Right lobe of liver (tissue), 6 donors: ENCODE measurements around the gene MROH9. TPM values are rescaled to one million over a fixed set of nuclear protein-coding genes. Genes with fewer than 3 reads are reported as not detected.

ENCODE experiments used
- ATAC-seq, 4 donors: fragments of 200-7000 bp; cut with Tn5 transposase; one replicate each; pipeline ENCODE4 v1.9.1; 2020; ENCODE audit warnings: mild to moderate bottlenecking in 4 of 4, moderate library complexity in 4 of 4
- DNase-seq, 3 donors: peaks; one replicate each; pipeline ENCODE4 v3.0.0-alpha.2; 2020
- H3K27ac ChIP-seq, 3 donors: fragments of 200-600 bp; one replicate each; pipeline ENCODE4 v1.8.0; 2022
- H3K27me3 ChIP-seq, 2 donors: fragments of 200-600 bp; one replicate each; pipeline ENCODE4 v1.8.0; 2022
- H3K36me3 ChIP-seq, 4 donors: fragments of 200-600 bp; sonication (generic) in 1 of 4; one replicate each; pipeline versions ENCODE4 v1.5.1 to v1.8.0; 2017 to 2022; ENCODE audit warnings: control low read depth in 1 of 4
- H3K4me1 ChIP-seq, 4 donors: fragments of 200-600 bp; sonication (generic) in 1 of 4; one replicate each; pipeline versions ENCODE4 v1.5.1 to v1.8.0; 2017 to 2022; ENCODE audit warnings: control low read depth in 1 of 4
- H3K4me3 ChIP-seq, 3 donors: fragments of 200-600 bp; one replicate each; pipeline ENCODE4 v1.8.0; 2022
- H3K9me3 ChIP-seq, 4 donors: fragments of 200-600 bp; sonication (generic) in 1 of 4; one replicate each; pipeline versions ENCODE4 v1.5.1 to v1.8.0; 2017 to 2022; ENCODE audit warnings: control low read depth in 1 of 4
- CTCF ChIP-seq, 4 donors: fragments of 200-600 bp in 3 of 4; fragments of 450-650 bp in 1 of 4; IDR thresholded peaks; one replicate each; pipeline versions ENCODE4 v1.5.1 to v1.8.0; 2016 to 2022; ENCODE audit warnings: antibody characterized with exemption in 4 of 4, mild to moderate bottlenecking in 2 of 4
- POLR2A ChIP-seq: fragments of 450-650 bp; IDR thresholded peaks from one replicate; pipeline ENCODE4 v1.6.1; 2017; ENCODE audit warnings: antibody characterized with exemption, mild to moderate bottlenecking
- WGBS: methylation state at CpG from one replicate; pipeline ENCODE4 v1.1.6; 2018; ENCODE audit warnings: low coverage, low lambda C conversion rate; ENCODE audit not compliant: insufficient coverage; ENCODE audit errors: missing lambda C conversion rate; 5-methylcytosine and 5-hydroxymethylcytosine counted together
- intact Hi-C, 2 donors: fragments of 100-400 bp; cut with DNase I; formaldehyde crosslinking; loops; one replicate each; pipeline versions ENCODE4 v1.11.2 to v1.14.1; 2022
- long read RNA-seq: library from polyadenylated mRNA; unstranded; transcript quantifications from one replicate; pipeline ENCODE4 v2.0.0, GENCODE V29; 2019
- total RNA-seq, 6 experiments: library from RNA; depleted of rRNA in 2 of 6; stranded (reverse); fragments of >200 nt in 2 of 6; fragmentation: NEBNext Ultra II Directional in 3 of 6; extraction: Animal tissue kit (Norgen Biotek cat#: 25700) in 3 of 6; gene quantifications; one replicate each; pipeline versions ENCODE4 v1.1.0 to v1.2.4, GENCODE V29; 2016 to 2023
- donor health status: DM: no; HTN: yes; CAD: no.
- donor health status: DM: no; HTN: no; CAD: no.
- donor health status: DM: no; HTN: no; CAD: no.
- donor health status: DM: no; HTN: yes; CAD: no.
- donor health status: DM: no; HTN: yes; CAD: no.

Gene MROH9
- not detected for total RNA-seq
- long read RNA-seq = 0 reads

- no peak within 1 kb of the TSS for H3K4me3 ChIP-seq
- DNase-seq (no peak), ATAC-seq (no peak)
- 77% methylated on average over 2 of the region's 2 CpGs for WGBS
- H3K27me3 ChIP-seq = no peaks in the 10 kb centered on the region
- TF ChIP-seq CTCF (IDR thresholded peaks at IDR 0.05) (no peak), POLR2A (no peak)
- intact Hi-C loops = no loop called here
- no peak within 1 kb of the TSS for H3K27ac ChIP-seq
- H3K9me3 ChIP-seq = no peaks in the 10 kb centered on the region
- no peaks in the 10 kb centered on the region for H3K4me1 ChIP-seq
- no peaks in the 10 kb centered on the region for H3K36me3 ChIP-seq
Measured at GRCh38 chr1:170935231-170935630, at the start of gene MROH9. TSS of gene MROH9 (plus strand) at chr1:170935534. CDS start at chr1:170945557, 10,023 bp downstream.

GRCh38 chr1:170885551-170885950 is 49.8 kb upstream of the MROH9 start:
- no peaks in the 10 kb centered on the region for H3K9me3 ChIP-seq
- H3K36me3 ChIP-seq = no peaks in the 10 kb centered on the region
- DNase-seq (no peak), ATAC-seq (peak in 2 of 4 donors; percentile 43 to 62)
- no peak for TF ChIP-seq POLR2A
- TF ChIP-seq CTCF (IDR thresholded peaks at IDR 0.05) = no peak
- H3K4me3 ChIP-seq = no peak overlapping the region
- no peaks in the 10 kb centered on the region for H3K27me3 ChIP-seq
- no peak overlapping the region for H3K27ac ChIP-seq
- intact Hi-C loops = no loop called here
- WGBS = 40% methylated on average over 3 of the region's 3 CpGs
- H3K4me1 ChIP-seq = peaks cover 0 to 9% (median 0%) of the 10 kb centered on the region in 4 donors

GRCh38 chr1:170886460-170886859 is 48.9 kb upstream of the MROH9 start:
- H3K9me3 ChIP-seq = no peaks in the 10 kb centered on the region
- H3K4me1 ChIP-seq = peaks cover 0 to 9% (median 0%) of the 10 kb centered on the region in 4 donors
- H3K4me3 ChIP-seq = no peak overlapping the region
- H3K27me3 ChIP-seq = no peaks in the 10 kb centered on the region
- ATAC-seq (peak in 2 of 4 donors; percentile 74 to 77), DNase-seq (no peak)
- H3K27ac ChIP-seq = no peak overlapping the region
- no peak for TF ChIP-seq POLR2A
- no peak for TF ChIP-seq CTCF (IDR thresholded peaks at IDR 0.05)
- WGBS = 45% methylated on average over 3 of the region's 3 CpGs
- intact Hi-C loops = no loop called here
- no peaks in the 10 kb centered on the region for H3K36me3 ChIP-seq

- Histone ChIP-seq H3K27me3 (no peaks in the 10 kb centered on the region), H3K4me1 (peaks cover 0 to 9% (median 0%) of the 10 kb centered on the region in 4 donors), H3K4me3 (no peak overlapping the region), H3K36me3 (no peaks in the 10 kb centered on the region), H3K9me3 (no peaks in the 10 kb centered on the region), H3K27ac (no peak overlapping the region)
- TF ChIP-seq CTCF (IDR thresholded peaks at IDR 0.05) (no peak), POLR2A (no peak)
- ATAC-seq = no peak
- intact Hi-C loops = no loop called here
- whole genome bisulfite sequencing = 78% methylated on average over 2 of the region's 2 CpGs
- no peak for DNase-seq
Measured at GRCh38 chr1:170887726-170888125, 47.6 kb upstream of the MROH9 start.

- TF ChIP-seq CTCF (IDR thresholded peaks at IDR 0.05) = no peak
- no peak for TF ChIP-seq POLR2A
- Histone ChIP-seq H3K9me3 (no peaks in the 10 kb centered on the region), H3K27ac (no peak overlapping the region), H3K4me3 (no peak overlapping the region), H3K36me3 (no peaks in the 10 kb centered on the region), H3K27me3 (no peaks in the 10 kb centered on the region), H3K4me1 (no peaks in the 10 kb centered on the region)
- ATAC-seq = no peak
- DNase-seq = no peak
- 63% methylated on average over 2 of the region's 3 CpGs for WGBS
- intact Hi-C loops = no loop called here
Measured at GRCh38 chr1:170891872-170892271, 43.5 kb upstream of the MROH9 start.
